Stimulated activated CD4-positive, alpha-beta T cell treated with anti-CD3 and anti-CD28 coated beads, Interleukin-4, amount 100 ng/mL, for 1 hour (primary cell): Measurements from ENCODE around the gene GAMT.
A peak's percentile ranks its signal among the peaks of the same experiment; 100 is the strongest.

Experiments used
- DNase-seq: peaks from one replicate; pipeline ENCODE4 v3.0.0-alpha.2; 2020

GAMT gene

DNA sequence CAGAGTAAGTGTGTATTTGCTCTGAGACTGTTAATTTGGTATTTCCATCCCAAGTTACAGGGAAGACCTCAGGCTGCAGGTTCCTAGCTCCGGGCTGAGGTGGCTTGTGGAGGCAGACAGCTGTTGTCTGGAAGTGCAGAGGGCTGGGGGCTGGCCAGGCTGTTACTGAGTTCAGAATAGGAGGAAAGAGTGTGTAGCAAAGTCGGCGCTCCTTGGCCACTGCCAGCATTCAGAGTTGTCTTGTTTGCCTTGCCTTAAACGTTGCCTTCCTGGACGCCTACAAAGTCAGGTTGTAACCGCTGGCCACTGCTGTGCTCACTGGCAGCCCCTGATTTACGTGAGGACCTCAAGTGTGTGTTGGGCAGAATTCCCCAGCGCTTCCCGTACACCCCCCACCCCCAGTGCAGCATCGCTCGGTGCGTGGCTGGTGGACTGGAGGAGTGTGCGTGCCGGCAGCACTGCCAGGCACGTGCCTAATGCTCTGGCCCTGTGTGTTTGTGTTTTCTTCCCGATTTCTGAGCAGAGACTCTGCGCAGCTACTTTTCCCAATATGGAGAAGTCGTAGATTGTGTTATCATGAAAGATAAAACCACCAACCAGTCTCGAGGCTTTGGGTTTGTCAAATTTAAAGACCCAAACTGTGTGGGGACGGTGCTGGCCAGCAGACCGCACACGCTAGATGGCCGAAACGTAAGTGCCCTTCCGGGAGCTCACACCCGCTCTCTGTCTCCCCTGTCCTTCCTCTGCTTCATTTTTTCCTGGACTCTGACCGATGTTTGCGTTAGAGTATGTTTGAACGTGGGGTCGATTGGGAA lies 16.5 kb upstream of the GAMT start:
- DNase-seq, result no peak

DNA sequence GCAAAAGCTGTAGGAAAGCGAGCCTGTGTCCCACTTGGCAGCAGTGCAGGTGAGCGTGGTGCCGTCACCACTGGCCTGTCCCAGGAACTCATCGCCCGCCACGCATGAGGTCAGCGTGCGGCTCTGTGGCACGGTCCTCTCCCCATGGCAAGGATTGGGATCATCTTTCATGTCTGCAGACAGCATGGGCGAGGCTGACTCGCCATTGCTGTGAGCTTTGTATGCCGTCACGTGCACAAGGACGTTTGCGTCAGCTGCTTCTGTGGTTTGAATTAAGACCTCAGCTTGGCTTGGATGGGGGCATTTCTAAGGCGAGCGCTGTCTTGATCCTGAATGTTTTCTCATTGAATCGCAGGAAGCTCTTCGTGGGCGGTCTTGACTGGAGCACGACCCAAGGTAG lies 15.8 kb upstream of the GAMT start:
- no peak for DNase-seq

DNA sequence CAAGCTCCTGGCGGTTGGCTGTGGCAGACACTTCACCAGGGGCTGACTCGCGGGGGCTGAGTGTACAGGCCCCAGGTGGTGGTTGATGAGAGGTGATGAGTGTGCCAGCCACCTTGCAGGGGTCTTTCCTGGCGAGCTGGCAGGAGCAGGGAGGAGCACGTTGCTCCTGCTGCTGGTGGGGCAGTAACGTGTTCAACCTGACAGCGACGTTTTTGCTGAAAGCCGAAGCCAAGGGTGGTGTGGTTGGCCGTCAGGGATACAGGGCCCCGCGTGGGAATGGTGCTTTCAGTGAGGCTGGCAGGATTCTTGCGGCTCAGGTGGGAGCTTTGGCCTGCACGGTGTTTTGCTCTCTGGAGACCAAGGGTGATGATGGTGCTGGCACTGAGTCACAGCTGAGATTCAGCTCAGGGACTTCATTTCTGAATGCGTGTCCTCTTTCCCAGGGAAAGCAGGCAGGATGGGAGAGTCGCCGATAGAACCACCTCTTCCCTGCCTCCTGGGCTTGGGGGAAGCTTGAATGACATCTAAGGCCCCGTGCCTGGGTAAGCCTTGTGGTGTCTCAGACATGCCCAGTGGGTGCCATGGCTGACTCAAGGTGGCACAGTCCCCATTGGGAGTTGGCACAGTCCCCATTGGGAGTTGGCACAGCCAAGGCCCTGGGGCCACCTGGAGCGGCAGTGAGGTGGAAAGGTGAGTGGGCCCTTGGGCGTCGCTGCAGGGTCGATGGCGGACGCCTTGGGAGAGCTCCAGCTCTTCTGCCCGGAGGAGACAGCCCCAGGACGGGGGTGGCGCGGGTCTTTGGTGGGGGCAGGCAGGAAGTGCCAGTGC lies 14.9 kb upstream of the GAMT start:
- DNase-seq, result no peak

DNA sequence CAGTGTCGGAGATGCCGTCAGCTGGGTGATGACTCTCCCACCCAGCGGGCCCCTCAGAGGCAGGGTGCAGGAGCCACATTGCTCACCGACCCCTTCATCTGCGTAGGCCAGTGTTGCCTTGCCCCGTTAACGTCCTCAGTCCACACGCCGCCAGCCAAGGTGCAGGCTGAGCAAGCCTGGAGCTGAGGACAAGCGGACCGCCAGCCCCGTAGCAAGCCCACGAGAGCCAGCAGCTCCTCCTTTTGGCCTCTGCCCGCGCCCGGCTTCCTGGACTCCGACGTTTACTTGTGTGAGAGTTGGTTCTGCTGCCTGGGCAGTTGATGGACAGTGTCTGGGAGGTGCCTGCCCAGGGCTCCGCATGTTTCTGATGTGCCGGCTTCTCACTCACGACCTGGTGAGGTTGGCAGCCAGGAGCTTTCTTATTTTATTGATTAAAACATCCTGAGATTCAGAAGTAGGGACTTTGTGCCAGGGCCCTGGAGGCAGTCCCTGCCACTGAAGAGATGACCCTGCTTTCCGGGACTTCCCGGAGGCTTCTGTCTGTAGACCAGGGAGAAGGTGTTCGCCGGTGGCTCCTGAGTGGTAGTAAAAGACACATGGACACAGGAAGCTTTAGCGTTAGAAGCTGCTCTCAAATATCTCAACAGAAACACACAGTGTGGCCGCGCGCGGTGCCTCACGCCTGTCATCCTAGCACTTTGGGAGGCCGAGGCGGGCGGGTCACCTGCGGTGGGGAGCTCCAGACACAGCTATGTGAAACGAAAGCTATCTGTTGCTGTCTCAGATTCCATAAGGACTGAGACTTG lies 11.9 kb upstream of the GAMT start:
- DNase-seq, result no peak

DNA sequence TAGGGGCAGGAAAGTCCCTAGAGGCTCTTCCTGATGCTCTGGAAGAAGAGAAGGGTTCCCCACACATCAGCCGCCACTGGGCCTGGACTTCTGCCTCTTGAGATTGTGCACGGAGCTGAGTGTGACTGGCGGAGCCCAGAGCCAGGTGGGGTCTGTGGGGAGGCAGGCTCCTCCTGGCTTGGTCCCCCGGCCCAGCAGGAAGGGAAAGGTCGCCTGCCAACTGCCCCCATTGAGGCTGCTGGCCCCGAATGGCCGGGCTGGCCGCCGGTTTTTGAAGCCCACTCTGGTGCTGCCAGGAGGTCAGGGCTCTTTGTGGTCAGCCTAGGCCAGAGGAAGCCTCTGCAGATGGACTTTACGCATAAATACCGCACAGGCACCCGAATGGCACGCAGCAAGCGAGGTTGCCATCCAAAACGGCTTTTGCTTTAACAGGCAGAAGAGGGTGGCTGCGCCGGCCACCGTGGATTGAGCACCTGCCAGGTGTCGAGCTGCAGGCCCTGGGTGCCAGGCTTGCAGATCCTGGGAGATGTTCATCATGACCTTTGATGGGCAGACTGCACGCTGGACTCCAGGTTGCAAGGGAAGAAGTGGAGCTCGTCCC lies 11.1 kb upstream of the GAMT start:
- no peak for DNase-seq

DNA sequence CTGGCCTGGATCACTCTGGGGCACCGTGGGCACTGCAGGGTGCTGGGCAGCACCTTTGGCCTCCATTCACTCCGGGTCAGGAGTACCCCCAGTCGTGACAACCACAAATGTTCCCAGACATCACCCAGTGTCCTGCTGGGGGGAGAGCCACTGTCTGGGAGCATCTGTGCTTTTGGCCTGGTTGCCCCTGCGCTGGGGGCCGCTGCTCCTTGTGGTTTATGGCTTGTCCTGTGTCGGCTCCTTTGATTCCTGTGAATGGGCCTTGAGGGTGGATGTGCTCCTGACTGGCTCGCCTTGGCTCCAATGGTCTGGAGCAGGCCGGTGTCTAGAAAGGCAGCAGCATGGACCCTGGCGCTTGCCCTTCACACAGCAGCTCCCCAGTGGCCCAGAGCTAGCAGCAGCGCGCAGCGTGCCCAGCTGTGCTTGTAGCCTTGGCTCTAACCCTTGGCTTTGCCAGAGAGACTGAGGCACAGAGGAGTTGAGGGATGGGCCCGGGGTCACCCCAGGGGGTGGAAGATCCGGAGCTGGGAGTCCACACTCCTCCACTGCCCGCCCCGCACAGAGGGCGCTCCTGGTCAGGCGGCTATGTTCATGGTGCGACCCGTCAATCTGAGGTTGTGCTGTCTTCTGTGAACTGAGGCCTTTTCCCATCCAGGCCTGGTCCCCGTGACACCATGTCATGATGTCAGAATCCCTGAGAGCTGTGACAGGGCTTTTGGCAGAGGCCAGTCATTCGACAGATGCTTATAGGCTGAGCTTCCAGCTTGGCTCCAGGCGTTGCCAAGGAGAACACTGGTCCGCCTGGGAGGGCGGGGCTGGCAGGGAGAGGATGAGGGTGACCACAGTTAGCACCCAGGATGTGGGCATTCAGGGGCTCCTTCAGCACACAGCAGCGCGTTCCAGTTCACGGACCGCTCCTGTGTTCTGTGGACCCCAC lies 10.2 kb upstream of the GAMT start:
- no peak for DNase-seq

DNA sequence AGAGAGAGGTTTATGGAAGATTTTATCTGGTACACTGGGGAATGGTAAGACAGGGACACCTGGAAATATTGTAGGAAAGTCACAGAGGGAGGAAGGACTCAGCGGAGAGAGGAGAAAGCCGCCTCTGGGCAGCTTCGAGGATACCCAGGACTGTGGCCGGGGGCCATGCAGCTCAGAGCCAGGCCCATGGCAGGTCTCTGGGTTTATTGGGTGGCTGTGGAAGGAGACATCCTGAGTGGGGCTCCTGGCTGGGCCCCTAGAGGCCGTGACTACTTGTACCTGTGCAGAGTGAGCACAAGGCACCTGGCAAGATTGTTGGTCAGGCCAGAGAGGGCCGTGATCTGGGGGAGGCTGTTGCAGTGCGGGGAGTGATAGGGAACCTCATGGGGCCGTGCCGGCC lies 9.4 kb upstream of the GAMT start:
- no peak for DNase-seq

DNA sequence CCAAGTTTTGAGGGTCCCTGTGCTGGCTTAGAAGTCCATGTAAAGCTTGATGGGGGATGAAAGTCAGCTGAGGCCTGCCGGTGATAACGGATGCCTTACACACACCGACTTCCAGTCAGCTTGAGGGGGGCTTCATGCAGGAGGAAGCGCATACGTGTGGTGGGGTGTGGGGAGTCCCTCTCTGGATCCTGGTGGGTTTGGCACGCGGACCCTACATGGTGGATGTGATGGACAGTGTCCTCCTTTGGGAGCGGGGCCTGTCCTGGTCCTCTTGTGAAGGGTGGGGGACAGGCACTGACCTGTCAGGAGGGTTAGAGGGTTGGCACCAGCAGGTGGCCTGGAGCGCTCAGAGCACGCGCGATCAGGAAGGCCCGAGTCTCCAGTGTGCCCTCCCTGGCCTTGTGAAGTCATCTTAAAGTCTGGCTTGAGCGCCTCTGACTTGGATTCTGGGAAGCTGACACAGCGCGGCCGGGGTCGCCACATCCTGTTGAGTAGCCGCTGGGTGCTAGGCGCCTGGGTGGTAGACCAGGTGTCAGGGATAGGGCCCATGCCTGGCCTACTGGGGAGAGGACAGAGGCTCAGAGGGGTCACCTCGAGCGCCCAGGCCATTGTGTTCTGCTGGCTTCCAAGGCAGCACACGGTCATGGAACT lies 8.9 kb upstream of the GAMT start:
- DNase-seq, result no peak

DNA sequence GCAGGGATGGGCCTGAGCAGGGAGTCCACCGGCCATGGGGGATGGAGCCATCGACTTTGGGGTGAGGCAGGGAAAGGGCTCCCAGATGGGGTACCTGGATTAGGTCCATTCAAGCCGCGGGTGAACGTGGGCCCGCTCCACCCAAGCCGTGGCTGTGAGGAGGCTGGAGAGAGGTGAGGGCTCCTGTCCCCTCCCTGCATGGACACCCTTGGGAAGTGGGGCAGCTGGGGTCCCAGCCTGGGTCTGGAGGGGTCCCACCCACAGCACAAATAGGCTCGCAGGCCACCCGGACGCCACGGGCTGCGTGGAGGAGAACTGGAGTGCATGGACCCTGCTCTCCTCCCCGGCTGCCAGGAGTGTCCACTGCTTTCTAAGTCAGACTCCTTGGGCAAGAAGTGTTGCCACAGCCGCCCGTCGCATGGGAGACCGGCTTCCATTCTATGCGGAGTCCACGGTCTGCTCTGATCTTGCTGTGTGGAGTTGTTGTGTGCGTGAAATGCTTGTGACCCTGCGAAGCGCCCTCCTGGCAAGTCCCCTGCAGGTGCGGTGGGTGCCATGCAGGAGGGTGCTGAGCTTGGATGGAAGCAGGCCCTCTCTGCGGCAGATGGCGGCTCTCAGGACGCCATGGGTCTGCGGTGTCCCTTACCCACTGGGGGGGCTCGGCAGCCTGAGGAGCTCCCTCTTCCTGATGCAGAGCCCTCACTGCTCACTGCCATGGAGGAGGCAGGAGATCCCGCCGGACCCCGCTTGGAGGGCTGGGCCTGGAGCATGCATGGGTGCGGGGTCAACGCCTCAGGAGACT lies 8.1 kb upstream of the GAMT start:
- DNase-seq, result no peak

DNA sequence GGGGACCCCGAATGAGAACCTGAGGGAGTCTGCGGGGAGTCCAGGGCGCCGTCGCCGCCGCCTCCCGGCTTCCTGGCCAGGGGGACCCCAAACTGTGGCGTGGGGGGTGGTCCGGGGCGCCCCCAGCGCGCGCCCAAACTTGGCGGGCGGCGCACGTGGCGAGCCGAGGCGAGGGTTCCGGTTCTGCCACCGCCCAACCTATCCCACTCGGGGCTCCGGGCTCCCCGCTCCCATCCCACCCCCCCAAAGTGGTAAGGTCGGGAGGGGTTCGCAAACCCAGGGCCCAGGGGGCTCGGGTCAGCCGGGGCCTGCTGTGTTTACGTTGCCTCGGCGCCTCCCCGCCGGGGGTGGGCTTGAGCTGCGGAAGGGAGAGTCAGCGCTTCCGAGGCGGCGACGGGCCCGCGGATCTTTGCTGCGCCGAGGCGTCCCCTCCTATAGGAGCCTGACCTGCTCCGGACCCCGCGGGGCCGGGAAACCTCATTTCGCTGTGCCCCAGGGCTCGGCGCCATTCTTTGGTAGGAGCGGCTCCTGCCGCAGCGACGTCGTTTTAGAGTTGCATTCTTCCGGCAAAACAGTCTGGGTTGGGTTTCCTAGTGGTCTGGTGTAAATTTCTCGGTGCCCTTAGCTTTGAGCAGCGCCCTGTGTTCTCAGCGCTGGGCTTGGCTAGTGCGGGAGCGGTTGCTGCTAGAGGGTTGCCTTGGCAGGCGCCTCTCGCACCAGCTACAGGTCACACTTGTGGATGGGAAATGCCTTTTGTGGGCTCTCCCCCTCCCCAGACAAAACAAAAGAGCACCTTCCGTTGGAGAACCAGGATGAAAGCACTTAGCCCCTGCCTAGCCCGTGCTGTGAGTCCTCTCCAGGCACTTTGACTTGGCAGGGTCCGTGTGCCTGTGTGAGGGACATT lies 7.2 kb upstream of the GAMT start:
- DNase-seq, result peak; percentile 61

DNA sequence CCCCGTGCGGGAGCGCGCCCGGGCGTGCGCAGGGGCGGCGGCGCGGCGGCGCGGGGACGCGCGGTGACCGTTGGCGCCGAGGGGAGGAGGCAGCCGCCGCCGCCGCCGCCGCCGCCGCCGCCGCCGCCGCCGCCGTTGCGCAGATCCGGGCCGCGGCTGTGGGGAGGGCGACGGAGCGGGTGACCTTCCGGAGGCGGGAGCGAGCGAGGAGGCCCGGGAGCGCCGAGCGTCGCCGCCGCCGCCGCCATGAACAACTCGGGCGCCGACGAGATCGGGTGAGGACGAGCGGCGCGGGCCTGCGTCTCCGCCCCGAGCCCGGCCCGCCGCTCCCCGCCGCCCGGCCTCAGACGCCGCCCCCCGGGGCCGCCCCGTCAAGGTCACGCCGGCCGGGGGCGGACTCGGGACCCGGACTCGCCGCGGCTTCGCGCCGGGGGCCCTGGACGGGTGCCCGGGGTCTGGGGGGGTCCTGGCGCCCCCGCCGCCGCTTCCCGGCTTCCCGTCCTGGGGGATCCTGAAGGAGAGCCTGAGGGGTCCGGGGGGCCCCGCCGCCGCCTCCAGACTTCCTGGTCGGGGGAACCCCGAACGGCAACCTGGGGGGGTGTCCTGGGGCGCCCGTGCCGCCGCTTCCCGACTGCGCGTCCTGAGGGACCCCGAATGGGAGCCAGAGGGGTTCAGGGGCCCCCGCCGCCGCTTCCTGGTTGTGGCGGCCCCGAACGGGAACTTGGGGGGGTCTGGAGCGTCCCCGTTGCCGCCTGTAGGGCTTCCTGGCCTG lies 6.4 kb upstream of the GAMT start, which contains the start of gene DAZAP1:
Gene DAZAP1, plus strand, starts transcription at position 59 of the 772 bp plus-strand sequence. Its CDS starts 188 bp downstream, at position 247.
- peak; percentile 60 for DNase-seq

DNA sequence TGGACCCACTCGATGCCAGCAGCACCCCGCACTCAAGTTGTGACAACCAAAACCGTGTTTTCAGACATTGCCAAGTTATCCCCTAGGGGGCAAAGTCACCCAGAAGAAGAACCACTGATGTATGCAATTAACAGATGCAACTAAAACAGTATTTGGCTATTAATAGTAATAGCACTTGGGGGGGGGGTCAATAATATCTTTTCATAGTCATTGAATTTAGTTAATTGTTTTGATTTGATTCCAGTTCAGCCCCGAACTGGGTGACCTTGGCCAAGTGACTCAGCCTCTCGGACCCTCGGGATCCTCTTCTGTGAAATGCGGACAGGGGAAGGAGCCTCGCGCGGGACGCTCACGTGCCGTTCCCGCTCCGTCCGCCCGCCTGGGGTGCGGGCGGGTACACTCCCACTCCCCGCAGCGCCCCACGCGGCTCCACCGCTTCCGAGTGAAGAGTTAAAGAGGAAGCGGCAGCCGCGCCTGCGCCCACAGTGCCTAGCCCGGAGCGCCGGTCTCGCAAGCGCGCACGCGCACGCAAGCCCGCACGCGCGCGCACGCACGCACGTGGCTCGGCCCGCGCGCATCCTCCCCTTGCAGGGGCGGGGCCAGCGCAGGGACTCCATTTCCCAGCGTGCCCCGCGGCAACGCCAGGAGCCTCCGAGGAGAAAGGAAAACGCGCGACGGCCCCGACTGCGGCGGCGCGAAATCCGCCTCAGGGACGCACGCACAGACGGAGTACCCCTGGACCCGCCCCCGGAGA lies 5.6 kb upstream of the GAMT start:
- peak; percentile 100 for DNase-seq

DNA sequence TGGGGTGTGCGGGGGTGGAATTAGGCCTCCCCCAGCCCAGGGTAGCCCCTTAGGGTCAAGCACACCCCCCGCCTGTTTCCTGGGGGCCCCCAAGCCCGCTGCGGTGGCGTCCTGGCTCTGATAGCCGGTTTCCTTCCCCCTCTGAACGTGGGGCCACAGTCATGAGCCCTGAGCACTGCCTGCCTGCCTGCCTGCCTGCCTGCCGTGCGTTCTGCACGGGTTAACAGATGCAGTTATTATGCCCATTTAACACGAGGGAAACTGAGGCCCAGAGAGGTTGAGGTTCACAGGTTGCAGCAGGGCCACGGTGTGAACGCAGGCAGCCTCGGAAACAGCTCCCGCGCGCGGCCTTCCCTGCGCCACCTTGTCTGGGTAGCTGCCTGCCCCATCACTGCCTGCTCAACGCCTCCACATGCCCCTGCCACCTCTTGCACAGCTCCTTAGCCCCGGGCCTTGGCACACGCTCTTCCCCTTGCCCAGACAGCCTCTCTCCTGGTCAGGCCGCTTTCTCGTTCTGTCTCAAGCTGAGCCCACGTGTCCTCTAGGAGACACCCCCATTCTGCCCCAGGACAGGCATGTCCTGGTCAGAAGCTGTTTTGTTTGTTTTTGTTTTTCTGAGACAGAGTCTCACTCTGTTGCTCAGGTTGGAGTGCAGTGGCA lies 1.2 kb upstream of the GAMT start:
- no peak for DNase-seq

DNA sequence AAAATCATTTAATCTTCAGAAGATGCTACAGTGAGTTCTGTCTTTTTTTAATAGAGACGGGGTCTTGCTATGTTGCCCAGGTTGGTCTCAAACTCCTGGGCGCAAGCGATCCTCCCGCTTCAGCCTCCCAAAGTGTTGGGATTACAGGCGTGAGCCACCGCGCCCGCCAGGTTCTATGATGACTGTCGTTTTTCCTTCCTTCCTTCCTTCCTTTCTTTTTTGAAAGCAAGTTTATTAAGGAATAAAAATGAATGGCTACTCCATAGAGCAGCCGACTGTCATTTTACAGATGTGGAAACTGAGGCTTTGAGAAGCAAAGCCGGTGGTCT lies 511 bp upstream of the GAMT start:
- no peak for DNase-seq

DNA sequence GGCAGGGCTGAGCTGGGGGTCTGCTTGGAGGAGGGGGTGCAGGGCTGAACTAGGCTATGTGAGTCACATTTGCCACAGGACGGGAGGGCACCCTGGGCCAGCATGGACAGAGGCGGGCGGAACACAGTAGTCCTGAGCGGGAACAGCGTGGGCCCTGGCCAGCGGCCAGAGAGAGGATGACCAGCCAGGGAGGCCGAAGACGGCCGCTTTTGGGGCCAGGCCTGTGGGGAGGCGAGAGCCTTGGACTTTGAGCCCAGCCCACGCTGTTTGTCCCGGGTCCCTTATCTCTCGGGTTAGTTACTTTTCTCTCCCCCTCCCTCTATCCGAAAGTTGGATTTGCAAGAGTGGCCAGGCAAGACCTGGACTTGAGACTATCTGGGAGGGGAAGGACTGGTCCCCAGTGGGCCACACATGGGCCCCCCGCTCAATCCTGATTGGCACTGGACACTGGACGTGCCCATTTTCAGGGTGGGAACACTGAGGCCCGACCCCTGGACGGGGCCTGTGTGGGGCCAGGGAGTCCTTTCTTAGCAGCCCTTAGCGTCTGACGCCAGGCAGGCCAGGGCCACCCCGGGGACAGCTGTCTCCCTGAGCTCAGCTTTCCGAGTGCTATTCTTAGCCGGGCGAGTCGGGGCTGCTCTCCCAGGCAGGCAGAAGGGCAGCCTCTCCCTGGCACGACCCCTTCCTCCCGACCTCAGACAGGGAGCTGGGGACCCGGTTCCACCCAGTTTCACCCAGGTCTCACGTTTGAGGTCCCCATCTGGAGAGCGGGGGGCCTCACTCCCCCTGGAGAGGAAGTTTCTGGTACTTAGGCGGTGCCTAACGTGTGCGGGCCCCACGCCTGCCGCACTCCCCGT lies 833 bp downstream of the GAMT start:
- DNase-seq, result no peak

DNA sequence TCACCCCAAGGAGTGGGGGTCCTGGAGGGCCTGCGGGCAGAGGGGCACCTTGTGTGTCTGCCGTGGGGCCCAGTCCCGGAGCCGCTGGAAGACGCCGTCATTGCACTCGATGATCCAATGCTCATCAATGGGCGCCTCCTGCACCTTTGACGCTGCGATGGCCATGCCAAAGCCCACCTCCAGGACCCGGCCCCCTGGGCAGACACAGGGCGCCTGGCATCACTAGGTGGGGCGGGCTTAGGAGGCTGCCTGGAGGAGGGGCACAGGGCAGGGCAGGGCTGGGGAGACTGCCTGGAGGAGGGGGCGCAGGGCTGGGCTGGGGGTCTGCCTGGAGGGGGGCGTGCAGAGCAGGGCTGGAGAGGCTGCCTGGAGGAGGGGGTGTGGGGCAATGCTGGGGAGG lies 1.6 kb downstream of the GAMT start:
- DNase-seq, result no peak
